Measurements from ENCODE around the gene TNPO3.
A peak's percentile ranks its signal among the peaks of the same experiment; 100 is the strongest.

Gene TNPO3

DNA sequence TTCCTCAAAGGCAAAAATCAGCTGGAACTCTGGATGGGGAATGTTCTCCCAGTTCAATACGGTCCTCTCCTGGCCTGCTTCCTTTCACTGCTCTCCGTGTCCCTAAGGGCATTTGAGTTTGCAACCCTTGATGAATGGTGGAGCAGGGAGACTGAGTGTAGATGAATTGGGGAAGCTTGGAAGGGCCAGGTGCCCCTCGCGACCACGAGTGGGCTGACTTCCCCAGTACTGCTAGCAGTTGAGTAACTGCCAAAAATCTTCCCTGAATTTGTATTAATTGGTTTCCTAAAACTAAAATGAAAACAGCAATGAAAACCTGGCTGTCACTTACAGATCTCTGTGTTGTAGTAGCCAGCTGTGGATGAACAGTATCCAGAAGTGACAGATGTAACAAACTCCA, 103.6 kb downstream of the TNPO3 start:
- TF ChIP-seq, protein P1, sequence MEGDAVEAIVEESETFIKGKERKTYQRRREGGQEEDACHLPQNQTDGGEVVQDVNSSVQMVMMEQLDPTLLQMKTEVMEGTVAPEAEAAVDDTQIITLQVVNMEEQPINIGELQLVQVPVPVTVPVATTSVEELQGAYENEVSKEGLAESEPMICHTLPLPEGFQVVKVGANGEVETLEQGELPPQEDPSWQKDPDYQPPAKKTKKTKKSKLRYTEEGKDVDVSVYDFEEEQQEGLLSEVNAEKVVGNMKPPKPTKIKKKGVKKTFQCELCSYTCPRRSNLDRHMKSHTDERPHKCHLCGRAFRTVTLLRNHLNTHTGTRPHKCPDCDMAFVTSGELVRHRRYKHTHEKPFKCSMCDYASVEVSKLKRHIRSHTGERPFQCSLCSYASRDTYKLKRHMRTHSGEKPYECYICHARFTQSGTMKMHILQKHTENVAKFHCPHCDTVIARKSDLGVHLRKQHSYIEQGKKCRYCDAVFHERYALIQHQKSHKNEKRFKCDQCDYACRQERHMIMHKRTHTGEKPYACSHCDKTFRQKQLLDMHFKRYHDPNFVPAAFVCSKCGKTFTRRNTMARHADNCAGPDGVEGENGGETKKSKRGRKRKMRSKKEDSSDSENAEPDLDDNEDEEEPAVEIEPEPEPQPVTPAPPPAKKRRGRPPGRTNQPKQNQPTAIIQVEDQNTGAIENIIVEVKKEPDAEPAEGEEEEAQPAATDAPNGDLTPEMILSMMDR (IDR thresholded peaks at IDR 0.05; ENCODE audit: borderline replicate concordance, insufficient read depth, low read depth, low read length), result no peak
- no peak overlapping the region for H3K4me3 ChIP-seq (ENCODE audit: low read depth, low read length)

GRCh38 chr7:128948976-128949760, 105.7 kb downstream of the TNPO3 start:
- H3K4me3 ChIP-seq (ENCODE audit: low read depth, low read length), result no peak overlapping the region
- TF ChIP-seq, protein P1 (IDR thresholded peaks at IDR 0.05; ENCODE audit: borderline replicate concordance, insufficient read depth, low read depth, low read length), result no peak

DNA sequence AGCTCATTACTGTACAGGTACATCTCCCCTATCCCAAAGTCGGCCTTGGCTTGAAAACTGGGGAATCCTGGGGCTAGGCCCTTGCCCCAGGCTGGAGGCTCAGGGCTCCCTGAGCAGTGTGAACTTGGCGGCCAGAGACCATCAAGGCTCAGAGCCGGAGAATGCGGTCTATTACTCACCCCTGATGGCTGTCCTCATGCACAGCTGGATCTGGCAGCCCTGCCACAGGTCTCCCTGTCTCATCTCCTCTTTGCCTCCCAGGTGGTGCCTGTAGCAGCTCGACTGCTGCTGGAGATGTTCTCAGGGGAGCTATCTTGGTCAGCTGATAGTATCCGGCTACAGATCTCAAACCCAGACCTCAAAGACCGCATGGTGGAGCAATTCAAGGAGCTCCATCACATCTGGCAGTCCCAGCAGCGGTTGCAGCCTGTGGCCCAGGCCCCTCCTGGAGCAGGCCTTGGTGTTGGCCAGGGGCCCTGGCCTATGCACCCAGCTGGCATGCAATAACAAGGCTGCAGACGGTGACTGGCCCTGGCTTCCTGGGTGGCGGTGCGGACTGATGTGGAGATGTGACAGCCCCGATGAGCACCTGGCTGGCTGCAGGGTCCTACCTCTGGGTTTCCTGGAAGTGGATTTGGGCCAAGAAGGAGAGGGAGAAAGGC, 106.5 kb downstream of the TNPO3 start:
- TF ChIP-seq, protein P1 (IDR thresholded peaks at IDR 0.05; ENCODE audit: borderline replicate concordance, insufficient read depth, low read depth, low read length), result no peak
- H3K4me3 ChIP-seq (ENCODE audit: low read depth, low read length), result no peak overlapping the region

DNA sequence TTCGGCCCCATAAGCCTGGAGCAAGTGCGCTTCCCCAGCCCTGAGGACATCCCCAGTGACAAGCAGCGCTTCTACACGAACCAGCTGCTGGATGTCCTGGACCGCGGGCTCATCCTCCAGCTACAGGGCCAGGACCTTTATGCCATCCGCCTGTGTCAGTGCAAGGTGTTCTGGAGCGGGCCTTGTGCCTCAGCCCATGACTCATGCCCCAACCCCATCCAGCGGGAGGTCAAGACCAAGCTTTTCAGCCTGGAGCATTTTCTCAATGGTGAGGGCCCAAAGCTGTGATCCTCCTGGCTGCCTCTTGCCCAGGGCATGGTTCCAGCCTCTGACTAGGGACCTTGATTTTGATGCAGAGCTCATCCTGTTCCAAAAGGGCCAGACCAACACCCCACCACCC, 107.1 kb downstream of the TNPO3 start:
- H3K4me3 ChIP-seq (ENCODE audit: low read depth, low read length), result no peak overlapping the region
- TF ChIP-seq, protein P1 (IDR thresholded peaks at IDR 0.05; ENCODE audit: borderline replicate concordance, insufficient read depth, low read depth, low read length), result no peak

DNA sequence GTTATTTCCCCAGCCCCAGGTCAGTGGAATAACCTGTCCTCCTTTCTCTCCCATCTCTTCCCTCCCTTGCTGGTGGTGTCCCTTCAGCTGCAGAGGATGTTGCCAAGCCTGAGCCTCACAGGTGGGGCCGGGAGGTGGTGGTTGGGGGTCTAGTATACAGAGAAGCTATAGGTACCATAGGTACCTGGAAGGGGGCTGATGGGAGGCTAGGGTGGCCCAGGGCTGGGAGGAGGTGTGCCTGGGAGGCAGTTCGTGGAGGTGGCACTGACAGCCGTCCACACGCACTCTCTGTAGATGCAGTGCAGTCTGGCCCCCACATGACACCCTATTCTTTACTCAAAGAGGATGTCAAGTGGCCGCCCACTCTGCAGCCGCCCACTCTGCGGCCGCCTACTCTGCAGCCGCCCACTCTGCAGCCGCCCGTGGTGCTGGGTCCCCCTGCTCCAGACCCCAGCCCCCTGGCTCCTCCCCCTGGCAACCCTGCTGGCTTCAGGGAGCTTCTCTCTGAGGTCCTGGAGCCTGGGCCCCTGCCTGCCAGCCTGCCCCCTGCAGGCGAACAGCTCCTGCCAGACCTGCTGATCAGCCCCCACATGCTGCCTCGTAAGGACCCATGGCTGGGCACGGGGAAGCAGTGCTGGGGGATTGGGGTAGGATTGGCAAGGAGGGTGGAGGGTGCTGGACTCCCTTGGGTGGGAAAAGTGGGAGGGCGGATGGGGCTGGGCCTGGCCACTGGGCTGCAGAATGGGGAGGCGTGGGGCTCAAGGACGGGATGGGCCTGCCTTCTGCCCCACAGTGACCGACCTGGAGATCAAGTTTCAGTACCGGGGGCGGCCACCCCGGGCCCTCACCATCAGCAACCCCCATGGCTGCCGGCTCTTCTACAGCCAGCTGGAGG, 107.7 kb downstream of the TNPO3 start:
- TF ChIP-seq, protein P1 (IDR thresholded peaks at IDR 0.05; ENCODE audit: borderline replicate concordance, insufficient read depth, low read depth, low read length), result peak; percentile 47; the same call in 1 of the 2 replicates
- H3K4me3 ChIP-seq (ENCODE audit: low read depth, low read length), result no peak overlapping the region

GRCh38 chr7:128945668-128946366, 109.1 kb downstream of the TNPO3 start:
- TF ChIP-seq, protein P1 (IDR thresholded peaks at IDR 0.05; ENCODE audit: borderline replicate concordance, insufficient read depth, low read depth, low read length), result no peak
- H3K4me3 ChIP-seq (ENCODE audit: low read depth, low read length), result no peak overlapping the region

Measured in GM12875 (cell line).